ENCODE measurements around the gene CNEP1R1.

Gene CNEP1R1

DNA sequence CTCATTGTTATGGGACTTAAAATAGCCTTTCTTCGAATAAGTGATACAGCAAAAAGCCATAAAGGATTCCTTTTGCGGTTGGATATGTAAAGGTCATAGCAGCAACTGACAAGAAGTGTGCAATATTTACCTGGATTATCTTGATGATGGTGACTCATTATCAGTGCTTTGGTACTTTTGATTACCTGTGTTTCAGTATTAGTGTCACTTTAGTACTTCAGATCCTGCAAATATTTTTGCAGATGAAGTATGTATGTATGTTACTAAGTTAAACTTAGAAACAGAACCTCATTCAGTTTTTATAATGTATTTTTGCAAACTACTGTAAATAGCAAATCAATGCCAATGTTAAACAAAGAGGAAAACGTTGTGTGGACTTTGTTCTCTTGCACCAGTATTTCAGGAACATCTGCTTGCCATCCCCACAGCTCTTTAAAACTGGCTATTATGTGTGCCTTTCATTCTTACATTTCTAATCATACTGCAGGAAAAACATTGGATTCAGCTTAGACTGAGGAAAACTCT lies 10.5 kb downstream of the CNEP1R1 start:
- DNase-seq (ENCODE audit: low read depth): no peak
- TF ChIP-seq, protein P1, sequence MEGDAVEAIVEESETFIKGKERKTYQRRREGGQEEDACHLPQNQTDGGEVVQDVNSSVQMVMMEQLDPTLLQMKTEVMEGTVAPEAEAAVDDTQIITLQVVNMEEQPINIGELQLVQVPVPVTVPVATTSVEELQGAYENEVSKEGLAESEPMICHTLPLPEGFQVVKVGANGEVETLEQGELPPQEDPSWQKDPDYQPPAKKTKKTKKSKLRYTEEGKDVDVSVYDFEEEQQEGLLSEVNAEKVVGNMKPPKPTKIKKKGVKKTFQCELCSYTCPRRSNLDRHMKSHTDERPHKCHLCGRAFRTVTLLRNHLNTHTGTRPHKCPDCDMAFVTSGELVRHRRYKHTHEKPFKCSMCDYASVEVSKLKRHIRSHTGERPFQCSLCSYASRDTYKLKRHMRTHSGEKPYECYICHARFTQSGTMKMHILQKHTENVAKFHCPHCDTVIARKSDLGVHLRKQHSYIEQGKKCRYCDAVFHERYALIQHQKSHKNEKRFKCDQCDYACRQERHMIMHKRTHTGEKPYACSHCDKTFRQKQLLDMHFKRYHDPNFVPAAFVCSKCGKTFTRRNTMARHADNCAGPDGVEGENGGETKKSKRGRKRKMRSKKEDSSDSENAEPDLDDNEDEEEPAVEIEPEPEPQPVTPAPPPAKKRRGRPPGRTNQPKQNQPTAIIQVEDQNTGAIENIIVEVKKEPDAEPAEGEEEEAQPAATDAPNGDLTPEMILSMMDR (IDR thresholded peaks at IDR 0.05; ENCODE audit: low read depth, low read length, missing control alignments): no peak
- H3K4me3 ChIP-seq (ENCODE audit: low read depth, low read length): no peak overlapping the region

DNA sequence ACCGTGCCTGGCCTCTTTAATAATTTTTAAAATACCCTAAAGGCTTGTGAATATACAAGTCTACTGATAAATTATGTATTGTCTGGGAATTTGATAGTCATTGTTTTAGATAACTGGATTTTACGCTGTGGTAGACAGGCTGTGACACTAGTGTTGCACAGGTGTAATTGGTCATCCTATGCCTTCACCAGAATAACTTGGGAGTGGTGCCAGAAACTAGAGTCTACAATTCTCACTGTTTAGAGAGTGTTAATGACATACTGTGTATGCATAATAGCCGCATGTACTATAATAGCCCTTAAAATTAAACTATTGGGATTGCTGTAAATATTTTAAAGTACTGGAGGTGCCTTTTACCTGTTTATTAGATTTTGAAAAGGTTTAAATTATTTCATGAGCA lies 11.4 kb downstream of the CNEP1R1 start:
- TF ChIP-seq, protein P1 (IDR thresholded peaks at IDR 0.05; ENCODE audit: low read depth, low read length, missing control alignments): no peak
- DNase-seq (ENCODE audit: low read depth): no peak
- no peak overlapping the region for H3K4me3 ChIP-seq (ENCODE audit: low read depth, low read length)

DNA sequence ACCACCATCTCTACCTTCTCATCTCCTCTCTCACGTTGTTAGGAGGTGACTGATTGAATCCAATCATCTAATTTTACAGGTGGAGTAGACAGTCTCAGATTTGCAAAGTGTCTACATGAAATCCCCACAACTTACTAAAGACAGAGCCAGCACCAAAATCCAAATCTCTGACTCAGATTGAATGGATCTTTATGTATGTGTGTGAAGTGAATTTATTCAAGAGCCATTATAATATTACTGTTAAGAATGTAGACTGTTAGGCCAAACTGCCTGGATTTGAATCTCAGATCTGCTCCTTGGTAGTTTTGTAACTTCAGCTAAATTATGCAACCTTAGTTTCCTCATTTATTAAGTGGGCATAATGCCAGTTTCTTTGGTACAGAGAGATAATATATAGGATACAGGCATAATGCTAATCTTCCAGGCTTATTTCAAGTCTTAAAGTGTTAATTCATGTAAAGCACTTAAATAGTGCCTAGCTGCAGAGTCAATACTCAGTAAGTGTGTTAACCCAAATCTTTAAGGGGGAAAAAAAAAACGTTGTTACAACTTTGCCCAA lies 12.7 kb downstream of the CNEP1R1 start:
- DNase-seq (ENCODE audit: low read depth): no peak
- TF ChIP-seq, protein P1 (IDR thresholded peaks at IDR 0.05; ENCODE audit: low read depth, low read length, missing control alignments): no peak
- H3K4me3 ChIP-seq (ENCODE audit: low read depth, low read length): no peak overlapping the region

DNA sequence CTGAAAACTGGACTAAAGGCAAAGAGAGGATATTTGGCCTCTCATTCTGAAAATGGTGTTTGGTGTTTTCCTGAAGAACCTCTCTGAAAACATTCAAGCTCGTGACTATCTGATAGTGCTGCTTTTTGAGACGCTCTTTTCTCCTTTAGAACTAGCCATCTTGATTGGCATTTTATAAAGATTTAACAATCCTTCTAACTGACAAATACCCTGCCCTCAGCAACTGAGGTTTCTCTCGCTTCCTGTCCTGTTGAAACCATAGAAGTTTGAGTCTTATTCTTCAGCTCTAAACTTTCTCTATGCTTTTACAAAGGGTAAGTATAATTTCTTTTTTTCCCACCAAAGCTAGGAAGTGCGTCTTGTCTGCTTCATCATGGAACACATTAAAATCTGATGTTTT lies 13.3 kb downstream of the CNEP1R1 start:
- TF ChIP-seq, protein P1 (IDR thresholded peaks at IDR 0.05; ENCODE audit: low read depth, low read length, missing control alignments): no peak
- H3K4me3 ChIP-seq (ENCODE audit: low read depth, low read length): no peak overlapping the region
- DNase-seq (ENCODE audit: low read depth): no peak

DNA sequence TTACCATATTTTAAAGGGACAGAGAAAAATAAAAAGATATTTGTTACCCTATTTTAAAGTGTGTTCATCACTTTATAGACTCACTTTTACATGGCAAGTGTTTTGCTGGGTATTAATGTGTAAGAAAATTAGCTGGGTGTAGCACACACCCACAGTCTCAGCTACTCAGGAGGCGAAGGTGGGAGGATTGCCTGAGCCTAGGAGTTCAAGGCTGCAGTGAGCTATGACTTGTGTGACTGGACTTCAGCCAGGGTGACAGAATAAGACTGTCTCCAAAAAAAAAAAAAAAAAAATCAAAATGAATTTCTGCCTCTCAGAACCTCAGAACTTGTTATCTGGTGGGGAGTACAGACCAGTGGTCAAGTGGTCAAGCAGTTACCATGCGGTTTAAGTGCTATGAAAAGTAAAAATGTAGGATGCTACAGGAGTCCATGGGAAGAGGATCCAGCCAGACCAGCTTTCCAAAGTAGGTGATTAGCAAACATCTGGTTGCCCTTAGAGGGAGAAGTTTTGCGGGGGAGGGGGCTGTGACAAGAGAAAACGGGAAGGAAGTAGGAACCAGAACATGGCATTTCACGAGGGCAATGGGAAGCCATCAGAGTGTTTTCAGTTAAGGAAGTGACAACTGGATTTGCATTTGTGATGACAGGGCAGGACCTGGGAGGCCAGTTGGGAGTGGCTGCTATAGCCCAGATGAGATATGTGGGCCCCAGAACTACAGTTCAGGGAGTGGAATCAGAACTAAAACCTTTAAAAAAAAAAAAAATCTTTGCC lies 13.9 kb downstream of the CNEP1R1 start:
- DNase-seq (ENCODE audit: low read depth): no peak
- TF ChIP-seq, protein P1 (IDR thresholded peaks at IDR 0.05; ENCODE audit: low read depth, low read length, missing control alignments): no peak
- no peak overlapping the region for H3K4me3 ChIP-seq (ENCODE audit: low read depth, low read length)

DNA sequence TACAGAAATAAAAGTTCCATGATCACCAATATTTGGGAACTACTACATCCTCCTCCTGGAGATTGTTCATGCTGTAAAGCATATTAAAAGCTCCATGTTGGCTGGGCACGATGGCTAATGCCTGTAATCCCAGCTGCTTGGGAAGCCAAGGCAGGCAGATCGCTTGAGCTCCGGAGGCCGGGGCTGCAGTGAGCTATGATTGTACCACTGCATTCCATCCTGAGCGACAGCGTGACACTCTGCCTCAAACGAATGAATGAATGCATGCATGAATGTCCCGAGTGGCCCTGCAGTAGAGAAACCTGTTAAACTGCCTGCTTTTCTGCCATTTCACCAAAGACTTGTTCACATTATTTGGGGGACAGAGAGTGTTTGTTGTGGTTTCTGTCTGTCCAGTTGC lies 15.0 kb downstream of the CNEP1R1 start:
- TF ChIP-seq, protein P1 (IDR thresholded peaks at IDR 0.05; ENCODE audit: low read depth, low read length, missing control alignments): no peak
- H3K4me3 ChIP-seq (ENCODE audit: low read depth, low read length): no peak overlapping the region
- DNase-seq (ENCODE audit: low read depth): no peak
